GM12864 (cell line): ENCODE measurements around the gene HSPA12A.

Source experiments
- DNase-seq: peaks from one replicate; pipeline ENCODE4 v3.0.0-alpha.2; 2011; ENCODE audit warnings: low read depth
- H3K4me3 ChIP-seq: 2 replicates; pipeline ENCODE4 v1.5.1; 2011; ENCODE audit warnings: mild to moderate bottlenecking, low read depth, low read length, control low read depth
- TF ChIP-seq, protein P1 (sequence below): IDR thresholded peaks from 2 replicates; pipeline ENCODE4 v1.5.1; 2011; ENCODE audit warnings: low read depth, mild to moderate bottlenecking, moderate library complexity, low read length, control low read depth, inconsistent platforms; ENCODE audit errors: missing control alignments

HSPA12A gene

DNA sequence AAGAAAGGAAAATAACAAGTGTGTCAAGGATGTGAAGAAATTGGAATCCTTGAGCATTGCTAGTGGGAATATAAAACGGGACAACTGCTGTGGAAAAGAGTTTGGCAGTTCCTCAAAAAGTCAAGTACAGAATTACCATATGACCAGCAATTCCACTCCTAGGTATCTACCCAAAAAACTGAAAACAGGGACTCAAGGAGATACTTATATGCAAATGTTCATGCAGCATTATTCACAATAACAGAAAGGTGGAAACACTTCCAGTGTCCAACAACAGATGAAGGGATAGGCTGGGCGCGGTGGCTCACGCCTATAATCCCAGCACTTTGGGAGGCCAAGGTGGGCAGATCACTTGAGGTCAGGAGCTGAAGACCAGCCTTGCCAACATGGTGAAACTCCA is 33.5 kb downstream of the HSPA12A start:
- TF ChIP-seq, protein P1, sequence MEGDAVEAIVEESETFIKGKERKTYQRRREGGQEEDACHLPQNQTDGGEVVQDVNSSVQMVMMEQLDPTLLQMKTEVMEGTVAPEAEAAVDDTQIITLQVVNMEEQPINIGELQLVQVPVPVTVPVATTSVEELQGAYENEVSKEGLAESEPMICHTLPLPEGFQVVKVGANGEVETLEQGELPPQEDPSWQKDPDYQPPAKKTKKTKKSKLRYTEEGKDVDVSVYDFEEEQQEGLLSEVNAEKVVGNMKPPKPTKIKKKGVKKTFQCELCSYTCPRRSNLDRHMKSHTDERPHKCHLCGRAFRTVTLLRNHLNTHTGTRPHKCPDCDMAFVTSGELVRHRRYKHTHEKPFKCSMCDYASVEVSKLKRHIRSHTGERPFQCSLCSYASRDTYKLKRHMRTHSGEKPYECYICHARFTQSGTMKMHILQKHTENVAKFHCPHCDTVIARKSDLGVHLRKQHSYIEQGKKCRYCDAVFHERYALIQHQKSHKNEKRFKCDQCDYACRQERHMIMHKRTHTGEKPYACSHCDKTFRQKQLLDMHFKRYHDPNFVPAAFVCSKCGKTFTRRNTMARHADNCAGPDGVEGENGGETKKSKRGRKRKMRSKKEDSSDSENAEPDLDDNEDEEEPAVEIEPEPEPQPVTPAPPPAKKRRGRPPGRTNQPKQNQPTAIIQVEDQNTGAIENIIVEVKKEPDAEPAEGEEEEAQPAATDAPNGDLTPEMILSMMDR, result no peak
- no peak for DNase-seq
- no peak overlapping the region for H3K4me3 ChIP-seq

DNA sequence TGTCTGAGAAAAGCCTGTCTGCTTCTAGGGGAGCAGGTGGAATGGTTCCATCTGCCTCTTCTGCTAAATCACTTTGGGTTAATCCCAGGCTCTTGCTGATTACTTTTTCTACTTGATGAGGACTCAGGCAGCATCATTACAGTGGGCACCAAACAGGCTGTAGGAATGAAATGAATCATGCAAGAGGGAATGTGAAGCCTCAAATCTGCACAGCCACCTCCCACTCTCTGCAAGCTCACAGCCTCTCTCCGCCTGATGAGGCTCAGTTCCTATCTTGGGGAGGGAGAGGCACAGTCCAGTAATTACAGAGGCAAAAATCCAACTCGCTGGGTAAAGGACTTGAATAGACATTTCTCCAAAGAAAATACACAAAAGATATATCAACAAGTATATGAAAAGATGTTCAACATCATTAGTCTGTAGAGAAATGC is 34.0 kb downstream of the HSPA12A start:
- no peak overlapping the region for H3K4me3 ChIP-seq
- TF ChIP-seq, protein P1, result no peak
- DNase-seq, result no peak

DNA sequence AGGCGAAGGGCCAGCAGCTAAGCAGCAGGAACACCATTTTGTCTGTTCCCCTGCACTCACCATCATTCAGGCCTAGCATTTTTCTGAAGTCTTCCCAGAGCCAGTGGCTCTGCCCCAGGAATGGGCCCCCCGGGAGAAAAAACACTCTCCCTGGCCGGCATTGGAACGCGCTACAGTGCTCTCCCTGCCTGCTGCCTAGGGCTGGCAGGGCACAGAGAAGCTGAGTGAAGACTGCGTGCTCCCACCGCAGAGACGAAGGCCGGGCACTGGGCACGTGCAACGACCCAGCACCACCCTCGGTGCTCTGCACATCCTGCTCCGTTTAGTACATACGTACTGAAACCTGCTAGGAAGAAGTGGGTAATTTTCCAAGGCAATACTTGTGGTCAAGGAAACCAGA is 34.4 kb downstream of the HSPA12A start:
- no peak overlapping the region for H3K4me3 ChIP-seq
- DNase-seq, result no peak
- TF ChIP-seq, protein P1, result no peak

DNA sequence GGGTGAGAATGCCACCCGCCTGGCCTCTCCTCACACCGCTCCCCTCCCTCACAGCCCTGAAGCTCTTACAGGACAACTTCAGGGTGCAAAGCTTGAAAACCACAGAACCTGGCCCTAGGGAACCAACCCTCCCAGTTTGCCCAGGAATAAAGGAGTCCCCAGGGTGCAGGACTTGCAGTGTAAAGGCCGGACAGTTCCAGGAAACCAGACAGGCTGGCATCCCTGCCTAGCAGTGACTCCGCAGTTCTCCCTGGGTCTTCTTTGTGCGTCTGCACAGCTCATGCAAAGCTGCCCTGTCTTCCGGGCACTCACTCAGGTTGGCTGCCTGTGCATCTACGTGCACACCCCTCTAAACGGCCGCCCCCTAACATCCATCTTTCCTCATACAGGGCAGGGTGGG is 36.1 kb downstream of the HSPA12A start:
- no peak overlapping the region for H3K4me3 ChIP-seq
- TF ChIP-seq, protein P1, result no peak
- no peak for DNase-seq

DNA sequence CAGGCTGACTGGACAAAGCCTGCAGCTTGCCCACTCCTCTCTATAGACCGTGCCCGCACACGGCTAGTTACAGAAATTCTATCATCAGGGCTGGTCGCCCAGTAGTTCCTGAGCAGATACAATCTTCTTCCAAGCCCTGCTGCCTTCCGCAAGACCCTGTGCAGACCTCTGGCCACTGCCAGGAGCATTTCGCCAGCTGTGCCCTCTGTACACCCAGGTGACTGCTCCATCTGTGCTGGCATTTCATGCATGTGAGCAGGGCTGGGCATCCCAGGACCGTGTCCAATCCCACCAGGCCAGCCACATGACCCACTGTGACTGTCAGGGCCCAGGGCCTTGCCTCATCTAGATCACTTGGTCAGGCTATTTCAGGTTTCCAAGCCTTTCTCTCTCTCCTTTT is 36.9 kb downstream of the HSPA12A start:
- no peak for DNase-seq
- TF ChIP-seq, protein P1, result no peak

DNA sequence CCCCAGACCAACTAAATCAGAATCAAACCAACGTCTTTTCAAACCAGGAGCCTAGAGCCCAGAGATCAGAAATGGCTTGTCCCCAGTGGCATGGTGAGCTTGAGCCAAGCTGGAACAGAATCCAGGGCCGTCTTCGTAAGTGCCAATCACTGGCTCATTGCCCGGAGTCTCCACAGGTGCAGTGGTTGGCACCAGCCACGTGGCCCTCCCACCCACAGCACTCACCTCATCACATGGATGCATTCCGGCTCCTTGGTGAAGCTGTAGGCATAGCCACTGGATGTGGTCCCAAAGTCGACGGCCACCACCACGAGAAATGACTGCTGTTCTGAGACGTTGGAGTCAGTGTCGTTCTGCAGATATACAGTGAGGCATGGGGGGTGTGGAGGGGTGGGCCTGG is 37.4 kb downstream of the HSPA12A start:
- no peak for DNase-seq
- TF ChIP-seq, protein P1, result no peak
- no peak overlapping the region for H3K4me3 ChIP-seq

More for the DNA sequence above, 36.9 kb downstream of the HSPA12A start:
- H3K4me3 ChIP-seq, result no peak overlapping the region

DNA sequence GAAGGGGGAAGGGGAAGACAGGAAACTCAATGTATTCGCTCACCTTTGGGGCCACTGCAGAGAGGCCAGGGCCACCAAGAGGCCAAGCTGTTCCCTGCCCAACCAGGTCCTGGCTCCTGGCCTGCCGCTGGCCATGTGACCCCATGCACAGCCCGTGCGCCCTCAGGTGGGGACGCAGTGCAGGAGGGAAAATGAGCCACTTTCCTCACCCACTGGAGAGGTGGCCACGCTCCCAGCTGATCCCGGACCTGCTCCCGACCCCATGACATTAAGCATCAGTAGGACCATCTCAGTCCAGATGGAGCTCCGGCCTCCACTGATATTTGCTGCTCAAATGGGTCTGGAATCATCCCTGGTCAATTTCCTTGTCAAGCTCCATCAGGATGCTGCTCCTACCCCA is 40.2 kb downstream of the HSPA12A start:
- no peak overlapping the region for H3K4me3 ChIP-seq
- TF ChIP-seq, protein P1, result no peak
- DNase-seq, result no peak
